HUES64 (cell line): ENCODE results near the gene EDEM1.
A peak's percentile ranks its signal among the peaks of the same experiment; 100 is the strongest.

ENCODE experiments used
- H3K27ac ChIP-seq: 2 replicates; pipeline ENCODE4 v1.7.0; 2013; ENCODE audit warnings: low read depth, low read length, inconsistent platforms
- H3K27me3 ChIP-seq: 2 replicates; pipeline ENCODE4 v1.6.1; 2013; ENCODE audit warnings: mild to moderate bottlenecking, low read length; ENCODE audit not compliant: insufficient read depth
- H3K36me3 ChIP-seq: 2 replicates; pipeline ENCODE4 v1.6.1; 2013; ENCODE audit warnings: mild to moderate bottlenecking, low read length; ENCODE audit not compliant: insufficient read depth
- H3K4me1 ChIP-seq: 2 replicates; pipeline ENCODE4 v1.6.1; 2013; ENCODE audit warnings: mild to moderate bottlenecking, low read length, moderate library complexity; ENCODE audit not compliant: insufficient read depth
- H3K4me3 ChIP-seq: 2 replicates; pipeline ENCODE4 v1.5.1; 2013; ENCODE audit warnings: mild to moderate bottlenecking, low read length, moderate library complexity
- H3K9ac ChIP-seq: 2 replicates; pipeline ENCODE4 v1.6.1; 2013; ENCODE audit warnings: mild to moderate bottlenecking, low read depth, low read length
- H3K9me3 ChIP-seq: 2 replicates; pipeline ENCODE4 v1.6.1; 2013; ENCODE audit warnings: low read depth, low read length; ENCODE audit not compliant: insufficient read depth
- WGBS: fragments of 150-250, 120-280 bp; methylation state at CpG from one replicate; pipeline ENCODE4 v1.1.7; 2013; ENCODE audit warnings: missing lambda C conversion rate; 5-methylcytosine and 5-hydroxymethylcytosine counted together

Gene EDEM1

DNA sequence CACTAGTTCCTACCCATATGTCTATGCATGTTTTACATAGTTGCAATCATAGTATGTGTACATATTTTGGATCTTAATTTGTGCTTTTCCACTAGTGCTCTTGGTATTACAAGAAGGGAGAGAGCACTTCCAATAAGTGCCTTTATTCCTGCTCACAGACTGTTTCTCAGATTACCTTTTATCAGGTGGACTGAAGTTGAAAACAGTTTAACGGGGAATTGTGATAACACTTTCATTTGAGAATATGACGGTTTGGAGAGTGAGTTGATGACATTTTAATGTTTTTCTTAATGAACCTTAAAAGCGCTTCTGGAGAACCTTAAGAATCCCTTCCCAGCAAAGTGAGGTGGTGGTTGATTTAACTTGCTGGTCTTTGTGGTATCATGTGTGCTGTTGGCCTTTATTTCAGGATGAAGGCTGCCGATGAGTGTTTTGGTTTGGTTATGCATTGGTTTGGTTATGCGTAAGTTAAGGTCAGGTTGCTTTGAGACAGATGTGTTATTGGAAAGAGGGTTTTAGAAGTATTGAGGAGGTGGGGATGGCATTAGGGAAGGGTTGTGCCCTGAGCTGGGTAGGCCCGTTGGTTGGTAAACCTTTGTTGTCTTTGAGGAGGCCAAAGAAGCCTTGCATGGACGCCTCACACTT is 2.8 kb downstream of the EDEM1 start:
- Histone ChIP-seq H3K9me3 (no peaks in the 10 kb centered on the region), H3K36me3 (peaks cover 7% of the 10 kb centered on the region; the same call in 1 of the 2 replicates), H3K4me3 (no peak overlapping the region), H3K27me3 (peaks cover 7% of the 10 kb centered on the region; the same call in 1 of the 2 replicates), H3K27ac (no peak overlapping the region), H3K4me1 (peaks cover 8% of the 10 kb centered on the region), H3K9ac (no peak overlapping the region)
- 76% methylated on average over 7 of the region's 7 CpGs for WGBS

DNA sequence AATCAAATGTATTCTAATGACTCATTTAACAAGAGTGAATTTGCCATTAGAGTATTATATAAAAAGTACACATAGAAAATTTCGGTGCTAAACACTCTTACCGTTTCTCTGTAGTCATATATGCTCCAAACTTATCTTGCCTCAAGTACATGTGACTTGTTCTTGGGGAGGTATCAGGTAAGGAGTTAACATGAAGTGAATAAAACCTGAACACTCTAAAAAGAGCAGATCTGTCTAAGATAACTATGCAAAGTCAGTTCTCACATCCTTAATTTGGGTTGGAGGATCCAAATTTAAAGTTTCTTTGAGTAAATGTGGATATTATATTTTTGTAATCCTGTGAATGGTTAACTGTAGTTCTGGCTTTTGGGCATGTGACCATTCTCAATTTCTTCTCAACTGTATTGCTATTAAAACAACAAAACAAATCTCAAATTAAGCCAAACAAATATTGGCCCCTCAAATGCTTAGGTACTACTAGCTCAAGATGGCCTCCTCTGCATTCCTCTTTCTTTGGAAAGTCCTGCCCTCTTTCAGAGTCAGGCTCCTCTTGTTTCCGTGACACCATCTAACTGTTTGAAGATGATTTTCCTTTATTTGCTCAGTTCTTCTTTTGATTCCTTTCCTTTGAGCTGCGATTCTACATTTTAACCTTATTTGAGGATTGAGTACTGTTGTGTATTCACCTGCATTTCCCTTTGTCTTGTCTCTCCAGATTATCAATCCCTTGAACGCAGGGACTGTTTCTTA is 4.2 kb downstream of the EDEM1 start:
- Histone ChIP-seq H3K27me3 (peaks cover 7% of the 10 kb centered on the region; the same call in 1 of the 2 replicates), H3K36me3 (peaks cover 7% of the 10 kb centered on the region; the same call in 1 of the 2 replicates), H3K4me1 (peaks cover 11% of the 10 kb centered on the region), H3K27ac (no peak overlapping the region), H3K4me3 (no peak overlapping the region), H3K9me3 (no peaks in the 10 kb centered on the region), H3K9ac (no peak overlapping the region)
- WGBS: 91% methylated on average over 2 of the region's 5 CpGs

DNA sequence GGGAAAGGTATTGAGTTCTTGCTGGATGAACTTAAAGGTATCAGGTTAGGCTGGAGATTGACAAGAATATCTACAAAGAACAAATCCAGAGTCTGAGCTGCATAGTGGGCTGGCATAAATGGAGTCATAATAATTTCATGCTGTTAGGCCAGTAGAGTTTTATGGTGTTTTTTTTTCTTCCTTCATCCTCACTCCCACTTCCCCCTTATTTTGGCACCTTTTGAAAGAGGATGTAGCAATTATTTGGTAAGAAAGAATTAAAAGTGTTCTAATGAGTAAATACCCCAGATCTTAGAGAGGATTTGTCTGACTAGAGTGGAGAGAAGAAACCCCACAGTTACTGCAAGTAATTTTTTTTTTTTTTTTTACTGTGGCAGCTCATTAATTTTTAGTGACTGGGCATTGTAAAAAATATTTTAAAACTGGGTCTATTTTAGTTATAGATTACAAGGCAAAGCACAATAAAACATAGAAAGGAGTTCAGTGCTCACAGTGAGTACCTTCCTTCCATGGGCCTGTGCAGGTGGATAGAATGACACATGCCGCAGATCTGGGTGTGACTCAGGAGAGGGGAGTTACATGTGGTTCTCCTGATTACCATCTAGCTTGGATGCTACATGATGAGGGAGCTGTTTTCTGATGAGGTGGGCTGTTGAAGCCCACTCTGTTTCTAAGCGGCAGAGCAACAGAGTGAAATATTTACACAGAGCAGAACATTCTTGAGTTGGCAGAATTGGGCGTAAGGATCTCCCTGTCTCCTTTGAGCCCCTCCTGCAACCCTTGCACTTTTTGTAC is 5.3 kb downstream of the EDEM1 start:
- Histone ChIP-seq H3K36me3 (peaks cover 7% of the 10 kb centered on the region; the same call in 1 of the 2 replicates), H3K4me3 (no peak overlapping the region), H3K9me3 (no peaks in the 10 kb centered on the region), H3K4me1 (peaks cover 20% of the 10 kb centered on the region), H3K9ac (no peak overlapping the region), H3K27ac (no peak overlapping the region), H3K27me3 (peaks cover 7% of the 10 kb centered on the region; the same call in 1 of the 2 replicates)
- 95% methylated on average over 3 of the region's 3 CpGs for WGBS

DNA sequence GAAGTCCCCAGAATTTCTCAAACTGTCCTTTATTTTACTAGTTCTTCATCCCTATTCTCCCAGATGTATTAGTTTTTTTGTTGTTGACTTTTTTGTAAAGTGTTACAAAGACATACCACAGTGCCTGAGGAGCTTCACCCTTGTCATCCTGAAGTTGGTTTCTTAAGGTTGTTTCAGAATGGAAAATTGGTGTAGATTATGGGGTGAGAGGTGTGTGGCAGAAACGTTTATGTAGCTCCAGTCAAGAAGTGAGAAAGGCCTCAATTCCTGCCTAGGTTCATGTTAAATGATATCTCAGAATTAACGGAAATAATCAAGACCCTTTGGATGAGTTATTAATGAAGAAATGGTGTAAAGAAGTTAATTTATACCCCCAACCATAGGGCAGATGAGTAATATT is 6.8 kb downstream of the EDEM1 start:
- H3K27ac ChIP-seq: no peak overlapping the region
- peaks cover 26% of the 10 kb centered on the region for H3K4me1 ChIP-seq
- H3K9ac ChIP-seq: no peak overlapping the region
- 89% methylated on average over 2 of the region's 2 CpGs for WGBS
- H3K9me3 ChIP-seq: no peaks in the 10 kb centered on the region
- H3K36me3 ChIP-seq: peaks cover 9% of the 10 kb centered on the region
- no peaks in the 10 kb centered on the region for H3K27me3 ChIP-seq
- H3K4me3 ChIP-seq: no peak overlapping the region

DNA sequence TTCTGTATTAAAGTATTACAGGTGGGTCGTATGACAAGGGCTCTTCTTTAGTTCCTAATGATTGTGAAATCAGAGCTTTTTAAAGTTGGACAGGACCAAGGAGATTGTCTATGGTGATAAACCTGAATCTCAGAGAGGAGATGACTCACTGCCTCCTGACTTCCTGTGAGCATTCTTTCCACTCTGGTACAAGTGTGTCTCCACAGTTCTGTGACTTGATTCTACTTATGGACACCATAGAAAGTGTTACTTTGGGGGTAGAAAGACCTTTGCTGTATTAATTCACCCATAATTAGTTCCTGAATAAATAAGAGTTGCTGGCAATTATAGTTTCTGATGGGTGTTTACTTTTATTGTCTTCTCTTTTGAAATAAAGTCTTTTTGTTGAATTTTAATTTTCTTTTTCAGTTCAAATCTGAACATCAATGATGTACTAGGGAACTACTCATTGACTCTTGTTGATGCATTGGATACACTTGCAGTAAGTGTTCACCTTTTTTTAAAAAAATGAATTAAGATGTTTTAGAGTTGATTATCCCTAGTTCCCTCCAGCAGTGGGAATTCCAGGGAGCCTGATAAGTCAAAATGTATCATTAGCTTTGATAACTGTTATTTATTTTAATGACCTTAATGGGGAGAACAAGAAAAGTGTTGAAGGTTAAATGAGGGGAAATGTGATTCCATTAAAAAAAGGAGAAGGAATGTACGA is 7.4 kb downstream of the EDEM1 start:
- Histone ChIP-seq H3K4me3 (no peak overlapping the region), H3K36me3 (peaks cover 13% of the 10 kb centered on the region), H3K9ac (no peak overlapping the region), H3K9me3 (no peaks in the 10 kb centered on the region), H3K27me3 (no peaks in the 10 kb centered on the region), H3K27ac (no peak overlapping the region), H3K4me1 (peaks cover 26% of the 10 kb centered on the region)
- WGBS: 85% methylated on average over 1 of the region's 2 CpGs

DNA sequence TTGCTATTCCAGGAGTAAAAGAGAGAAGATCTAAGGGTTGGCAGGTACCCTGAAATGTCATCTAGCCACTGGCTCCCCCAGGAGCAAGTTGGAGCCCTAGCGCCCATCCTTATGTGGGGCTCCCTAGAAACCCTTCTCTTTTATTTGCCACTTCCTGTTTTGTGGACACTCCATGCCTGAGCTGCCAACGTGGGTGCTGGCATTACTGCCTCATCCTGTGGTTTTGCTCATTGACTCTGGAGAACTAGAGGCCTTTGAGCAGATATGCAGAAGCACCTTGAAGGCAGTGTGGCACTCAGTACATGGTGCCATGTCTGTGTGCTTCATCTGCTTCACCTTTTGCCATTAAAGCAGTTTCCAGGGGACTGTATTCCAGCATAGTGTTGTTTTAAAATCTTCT is 8.1 kb downstream of the EDEM1 start:
- Histone ChIP-seq H3K4me1 (peaks cover 26% of the 10 kb centered on the region), H3K27ac (no peak overlapping the region)
- 82% methylated on average over 2 of the region's 2 CpGs for WGBS

DNA sequence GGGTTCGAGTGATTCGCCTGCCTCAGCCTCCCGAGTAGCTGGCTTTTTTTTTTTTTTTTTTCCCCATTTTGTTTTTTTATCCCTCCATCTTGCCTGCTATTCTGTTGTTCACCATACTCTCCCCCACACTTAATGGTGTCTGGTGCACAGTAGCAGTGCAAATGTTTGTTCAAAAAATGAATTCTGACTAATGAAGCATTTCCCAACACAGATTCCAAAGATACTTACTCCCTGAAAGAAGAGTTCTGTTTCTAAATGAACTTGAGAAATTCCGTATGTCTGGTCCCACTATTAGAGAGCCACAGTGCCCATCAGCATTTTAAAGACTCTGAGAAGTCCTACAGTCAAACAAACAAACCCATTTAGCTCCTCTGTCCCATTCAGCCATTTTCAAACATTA is 9.5 kb downstream of the EDEM1 start:
- Histone ChIP-seq H3K36me3 (peaks cover 28% of the 10 kb centered on the region), H3K9me3 (no peaks in the 10 kb centered on the region), H3K27me3 (no peaks in the 10 kb centered on the region), H3K9ac (peak overlapping the region; percentile 63), H3K27ac (peak overlapping the region; percentile 73), H3K4me3 (no peak overlapping the region), H3K4me1 (peaks cover 23% of the 10 kb centered on the region)
- WGBS: 91% methylated on average over 4 of the region's 4 CpGs

More for the DNA sequence above, 8.1 kb downstream of the EDEM1 start:
- H3K9me3 ChIP-seq: no peaks in the 10 kb centered on the region
- H3K9ac ChIP-seq: no peak overlapping the region
- H3K36me3 ChIP-seq: peaks cover 20% of the 10 kb centered on the region
- H3K27me3 ChIP-seq: no peaks in the 10 kb centered on the region
- no peak overlapping the region for H3K4me3 ChIP-seq

DNA sequence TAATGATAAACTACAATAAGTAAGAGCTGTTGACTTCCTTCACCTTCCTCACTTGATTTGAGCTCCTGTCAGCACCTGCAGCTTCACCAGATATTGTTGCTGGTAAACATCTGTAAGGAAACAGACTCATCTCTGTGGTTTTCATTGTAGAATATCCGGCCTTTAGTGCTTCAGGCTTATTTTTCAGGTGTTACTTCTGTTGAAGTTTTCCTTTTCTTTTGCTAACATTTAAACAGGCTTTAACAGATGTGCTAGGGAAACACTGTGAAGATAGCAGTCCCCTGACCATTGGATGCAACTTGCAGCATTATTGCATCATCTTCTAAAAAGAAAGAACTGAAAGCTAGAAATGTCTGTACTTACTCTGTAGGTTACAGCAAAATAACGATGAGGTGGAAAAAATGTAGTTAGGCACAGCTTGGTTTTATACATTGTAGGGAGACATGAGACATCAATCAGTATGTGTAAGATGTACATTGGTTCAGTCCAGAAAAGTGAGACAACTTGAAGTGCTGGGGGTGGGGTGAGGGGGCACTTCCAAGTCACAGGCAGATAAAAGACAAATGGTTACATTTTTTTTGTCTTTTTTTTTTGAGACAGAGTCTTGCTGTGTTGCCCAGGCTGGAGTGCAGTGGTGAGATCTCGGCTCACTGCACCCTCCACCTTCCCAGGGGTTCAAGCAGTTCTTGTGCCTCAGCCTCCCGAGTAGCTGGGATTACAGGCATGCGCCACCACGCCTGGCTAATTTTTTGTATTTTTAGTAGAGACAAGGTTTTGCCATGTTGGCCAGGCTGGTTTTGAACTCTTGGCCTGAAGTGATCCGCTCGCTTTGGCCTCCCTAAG is 10.2 kb downstream of the EDEM1 start:
- Histone ChIP-seq H3K27me3 (no peaks in the 10 kb centered on the region), H3K36me3 (peaks cover 35% of the 10 kb centered on the region), H3K9ac (peak overlapping the region; percentile 63), H3K4me3 (no peak overlapping the region), H3K9me3 (no peaks in the 10 kb centered on the region), H3K27ac (peak overlapping the region; percentile 73), H3K4me1 (peaks cover 23% of the 10 kb centered on the region)
- WGBS: 94% methylated on average over 8 of the region's 8 CpGs

DNA sequence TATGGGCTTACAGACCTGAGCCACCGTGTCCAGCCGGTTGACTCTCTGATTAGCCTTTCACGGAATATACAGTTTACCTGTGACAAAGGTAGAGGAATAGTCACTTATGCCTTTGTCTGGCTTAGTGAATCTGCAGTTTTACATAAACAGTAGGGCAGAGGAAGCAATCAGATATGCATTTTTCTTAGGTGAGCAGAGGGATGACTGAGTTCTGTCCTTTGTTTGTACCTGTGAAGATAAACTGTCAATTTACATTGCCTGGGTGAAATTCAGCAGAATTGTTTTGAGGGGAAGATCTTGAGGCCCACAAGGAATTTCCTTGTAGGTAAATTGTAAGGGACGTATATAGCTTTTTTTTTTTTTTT is 10.8 kb downstream of the EDEM1 start:
- WGBS: 77% methylated on average over 4 of the region's 4 CpGs
- H3K27ac ChIP-seq: no peak overlapping the region
- no peak overlapping the region for H3K4me3 ChIP-seq
- H3K27me3 ChIP-seq: no peaks in the 10 kb centered on the region
- peaks cover 23% of the 10 kb centered on the region for H3K4me1 ChIP-seq
- no peaks in the 10 kb centered on the region for H3K9me3 ChIP-seq
- peaks cover 41% of the 10 kb centered on the region for H3K36me3 ChIP-seq
- 0 out of 2 replicates have a peak overlapping the region, but pooled peaks have one; percentile 16 for H3K9ac ChIP-seq
